Measurements from ENCODE around the gene IFT122.

- TF ChIP-seq, protein P1, sequence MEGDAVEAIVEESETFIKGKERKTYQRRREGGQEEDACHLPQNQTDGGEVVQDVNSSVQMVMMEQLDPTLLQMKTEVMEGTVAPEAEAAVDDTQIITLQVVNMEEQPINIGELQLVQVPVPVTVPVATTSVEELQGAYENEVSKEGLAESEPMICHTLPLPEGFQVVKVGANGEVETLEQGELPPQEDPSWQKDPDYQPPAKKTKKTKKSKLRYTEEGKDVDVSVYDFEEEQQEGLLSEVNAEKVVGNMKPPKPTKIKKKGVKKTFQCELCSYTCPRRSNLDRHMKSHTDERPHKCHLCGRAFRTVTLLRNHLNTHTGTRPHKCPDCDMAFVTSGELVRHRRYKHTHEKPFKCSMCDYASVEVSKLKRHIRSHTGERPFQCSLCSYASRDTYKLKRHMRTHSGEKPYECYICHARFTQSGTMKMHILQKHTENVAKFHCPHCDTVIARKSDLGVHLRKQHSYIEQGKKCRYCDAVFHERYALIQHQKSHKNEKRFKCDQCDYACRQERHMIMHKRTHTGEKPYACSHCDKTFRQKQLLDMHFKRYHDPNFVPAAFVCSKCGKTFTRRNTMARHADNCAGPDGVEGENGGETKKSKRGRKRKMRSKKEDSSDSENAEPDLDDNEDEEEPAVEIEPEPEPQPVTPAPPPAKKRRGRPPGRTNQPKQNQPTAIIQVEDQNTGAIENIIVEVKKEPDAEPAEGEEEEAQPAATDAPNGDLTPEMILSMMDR (IDR thresholded peaks at IDR 0.05) = no peak
- no peak for TF ChIP-seq POLR2A (IDR thresholded peaks at IDR 0.05)
These were observed 24.6 kb upstream of the IFT122 start for GRCh38 chr3:129415378-129415777.

Measured in right lobe of liver (tissue), 4 donors.